Forelimb muscle (tissue), 1 donor: Measurements from ENCODE around the gene RCC1. TPM values are rescaled to one million over a fixed set of nuclear protein-coding genes. Genes with fewer than 3 reads are reported as not detected.

Experiments used
- polyA plus RNA-seq: library from polyadenylated mRNA; unstranded; fragments of 120-200 nt; gene quantifications from one replicate; pipeline ENCODE4 v1.2.1, GENCODE V29; 2013; ENCODE audit not compliant: insufficient read length

Gene RCC1
- polyA plus RNA-seq, 1 donor: 25.0 TPM

Other genes with a start within 250 kb of the RCC1 start
- gene SESN2, start 246.5 kb upstream of the RCC1 start, polyA plus RNA-seq: 3.6 TPM
- 12.2 TPM for gene MED18, start 177.0 kb upstream of the RCC1 start, polyA plus RNA-seq
- 23.4 TPM for gene PHACTR4, start 136.3 kb upstream of the RCC1 start, polyA plus RNA-seq
- 19.2 TPM for gene TRNAU1AP, start 47.0 kb downstream of the RCC1 start, polyA plus RNA-seq
- 7.1 TPM for gene RAB42, start 86.2 kb downstream of the RCC1 start, polyA plus RNA-seq
- 25.2 TPM for gene TAF12, start 137.0 kb downstream of the RCC1 start, polyA plus RNA-seq
- gene RNU11, start 142.6 kb downstream of the RCC1 start, polyA plus RNA-seq: not detected
- gene GMEB1, start 162.7 kb downstream of the RCC1 start, polyA plus RNA-seq: 10.3 TPM
- gene YTHDF2, start 230.9 kb downstream of the RCC1 start, polyA plus RNA-seq: 49.4 TPM